ENCODE data around the gene PPA1.
A peak's percentile ranks its signal among the peaks of the same experiment; 100 is the strongest.

PPA1 gene

GRCh38 chr10:70233109-70233938, at the start of gene PPA1:
TSS of gene PPA1 (minus strand) at chr10:70233429. CDS start at chr10:70233327, 102 bp downstream.
- H3K27ac ChIP-seq (ENCODE audit: low read length) = no peak within 1 kb of the TSS
- no peaks in the 10 kb centered on the region for H3K4me1 ChIP-seq (ENCODE audit: control insufficient read depth, insufficient read depth, low read length)

GRCh38 chr10:70281609-70282008, 48.4 kb upstream of the PPA1 start:
- Histone ChIP-seq H3K4me3 (ENCODE audit: low read length) (no peak overlapping the region), H3K36me3 (ENCODE audit: control insufficient read depth, insufficient read depth, low read length) (no peaks in the 10 kb centered on the region), H3K4me1 (ENCODE audit: control insufficient read depth, insufficient read depth, low read length) (no peaks in the 10 kb centered on the region), H3K9me3 (ENCODE audit: control insufficient read depth, insufficient read depth, low read length) (no peaks in the 10 kb centered on the region), H3K27me3 (ENCODE audit: control insufficient read depth, insufficient read depth, low read length) (peaks cover 18% of the 10 kb centered on the region), H3K27ac (ENCODE audit: low read length) (no peak overlapping the region)
- DNase-seq (ENCODE audit: low read depth, low spot score) = no peak
- no CpG with 5 or more reads among the region's 1 CpG for WGBS (ENCODE audit: insufficient coverage, insufficient read length)

More at GRCh38 chr10:70233109-70233938, at the start of gene PPA1:
- Histone ChIP-seq H3K4me3 (ENCODE audit: low read length) (peak within 1 kb of the TSS; percentile 83), H3K36me3 (ENCODE audit: control insufficient read depth, insufficient read depth, low read length) (no peaks in the 10 kb centered on the region; the same call in 1 of the 2 replicates), H3K9me3 (ENCODE audit: control insufficient read depth, insufficient read depth, low read length) (no peaks in the 10 kb centered on the region), H3K27me3 (ENCODE audit: control insufficient read depth, insufficient read depth, low read length) (no peaks in the 10 kb centered on the region)
- peak; percentile 90 for DNase-seq (ENCODE audit: low read depth, low spot score)
- no CpG with 5 or more reads among the region's 74 CpGs for WGBS (ENCODE audit: insufficient coverage, insufficient read length)

- no peaks in the 10 kb centered on the region for H3K36me3 ChIP-seq (ENCODE audit: control insufficient read depth, insufficient read depth, low read length)
- no peak overlapping the region for H3K4me3 ChIP-seq (ENCODE audit: low read length)
- H3K27me3 ChIP-seq (ENCODE audit: control insufficient read depth, insufficient read depth, low read length) = peaks cover 18% of the 10 kb centered on the region
- H3K9me3 ChIP-seq (ENCODE audit: control insufficient read depth, insufficient read depth, low read length) = no peaks in the 10 kb centered on the region
- no peak overlapping the region for H3K27ac ChIP-seq (ENCODE audit: low read length)
- no peaks in the 10 kb centered on the region for H3K4me1 ChIP-seq (ENCODE audit: control insufficient read depth, insufficient read depth, low read length)
- DNase-seq (ENCODE audit: low read depth, low spot score) = no peak
- WGBS (ENCODE audit: insufficient coverage, insufficient read length) = 100% methylated on average over 1 of the region's 6 CpGs
Measured at GRCh38 chr10:70280099-70280498, 46.9 kb upstream of the PPA1 start.

- no CpG with 5 or more reads among the region's 3 CpGs for WGBS (ENCODE audit: insufficient coverage, insufficient read length)
- H3K9me3 ChIP-seq (ENCODE audit: control insufficient read depth, insufficient read depth, low read length) = no peaks in the 10 kb centered on the region
- H3K27ac ChIP-seq (ENCODE audit: low read length) = no peak overlapping the region
- H3K4me1 ChIP-seq (ENCODE audit: control insufficient read depth, insufficient read depth, low read length) = 0 out of 2 replicates have a peak, but pooled peaks cover 2% of the 10 kb centered on the region
- H3K27me3 ChIP-seq (ENCODE audit: control insufficient read depth, insufficient read depth, low read length) = peaks cover 5% of the 10 kb centered on the region; the same call in 1 of the 2 replicates
- H3K36me3 ChIP-seq (ENCODE audit: control insufficient read depth, insufficient read depth, low read length) = no peaks in the 10 kb centered on the region
- DNase-seq (ENCODE audit: low read depth, low spot score) = no peak
- H3K4me3 ChIP-seq (ENCODE audit: low read length) = no peak overlapping the region
Measured at GRCh38 chr10:70277396-70278030, 44.3 kb upstream of the PPA1 start.

GRCh38 chr10:70274643-70275042, 41.4 kb upstream of the PPA1 start:
- H3K27me3 ChIP-seq (ENCODE audit: control insufficient read depth, insufficient read depth, low read length) = no peaks in the 10 kb centered on the region
- H3K27ac ChIP-seq (ENCODE audit: low read length) = no peak overlapping the region
- H3K4me1 ChIP-seq (ENCODE audit: control insufficient read depth, insufficient read depth, low read length) = 0 out of 2 replicates have a peak, but pooled peaks cover 2% of the 10 kb centered on the region
- H3K9me3 ChIP-seq (ENCODE audit: control insufficient read depth, insufficient read depth, low read length) = no peaks in the 10 kb centered on the region
- no peak overlapping the region for H3K4me3 ChIP-seq (ENCODE audit: low read length)
- WGBS (ENCODE audit: insufficient coverage, insufficient read length) = no CpG with 5 or more reads among the region's 2 CpGs
- DNase-seq (ENCODE audit: low read depth, low spot score) = no peak
- no peaks in the 10 kb centered on the region for H3K36me3 ChIP-seq (ENCODE audit: control insufficient read depth, insufficient read depth, low read length)

GRCh38 chr10:70272925-70273316, 39.7 kb upstream of the PPA1 start:
- Histone ChIP-seq H3K36me3 (ENCODE audit: control insufficient read depth, insufficient read depth, low read length) (no peaks in the 10 kb centered on the region), H3K4me1 (ENCODE audit: control insufficient read depth, insufficient read depth, low read length) (0 out of 2 replicates have a peak, but pooled peaks cover 2% of the 10 kb centered on the region), H3K27ac (ENCODE audit: low read length) (no peak overlapping the region), H3K27me3 (ENCODE audit: control insufficient read depth, insufficient read depth, low read length) (no peaks in the 10 kb centered on the region), H3K4me3 (ENCODE audit: low read length) (no peak overlapping the region), H3K9me3 (ENCODE audit: control insufficient read depth, insufficient read depth, low read length) (no peaks in the 10 kb centered on the region)
- whole genome bisulfite sequencing (ENCODE audit: insufficient coverage, insufficient read length) = no CpG with 5 or more reads among the region's 4 CpGs
- no peak for DNase-seq (ENCODE audit: low read depth, low spot score)

GRCh38 chr10:70271996-70272924, 39.0 kb upstream of the PPA1 start:
- H3K4me3 ChIP-seq (ENCODE audit: low read length) = no peak overlapping the region
- H3K4me1 ChIP-seq (ENCODE audit: control insufficient read depth, insufficient read depth, low read length) = 0 out of 2 replicates have a peak, but pooled peaks cover 2% of the 10 kb centered on the region
- no peak for DNase-seq (ENCODE audit: low read depth, low spot score)
- no peaks in the 10 kb centered on the region for H3K36me3 ChIP-seq (ENCODE audit: control insufficient read depth, insufficient read depth, low read length)
- H3K27ac ChIP-seq (ENCODE audit: low read length) = no peak overlapping the region
- WGBS (ENCODE audit: insufficient coverage, insufficient read length) = no CpG with 5 or more reads among the region's 17 CpGs
- no peaks in the 10 kb centered on the region for H3K9me3 ChIP-seq (ENCODE audit: control insufficient read depth, insufficient read depth, low read length)
- H3K27me3 ChIP-seq (ENCODE audit: control insufficient read depth, insufficient read depth, low read length) = no peaks in the 10 kb centered on the region

GRCh38 chr10:70270952-70271351, 37.7 kb upstream of the PPA1 start:
- Histone ChIP-seq H3K4me3 (ENCODE audit: low read length) (no peak overlapping the region), H3K36me3 (ENCODE audit: control insufficient read depth, insufficient read depth, low read length) (no peaks in the 10 kb centered on the region), H3K9me3 (ENCODE audit: control insufficient read depth, insufficient read depth, low read length) (no peaks in the 10 kb centered on the region), H3K27ac (ENCODE audit: low read length) (no peak overlapping the region), H3K27me3 (ENCODE audit: control insufficient read depth, insufficient read depth, low read length) (no peaks in the 10 kb centered on the region), H3K4me1 (ENCODE audit: control insufficient read depth, insufficient read depth, low read length) (0 out of 2 replicates have a peak, but pooled peaks cover 2% of the 10 kb centered on the region)
- no peak for DNase-seq (ENCODE audit: low read depth, low spot score)
- WGBS (ENCODE audit: insufficient coverage, insufficient read length) = no CpG with 5 or more reads among the region's 2 CpGs

GRCh38 chr10:70269741-70270140, 36.5 kb upstream of the PPA1 start:
- Histone ChIP-seq H3K27ac (ENCODE audit: low read length) (no peak overlapping the region), H3K4me1 (ENCODE audit: control insufficient read depth, insufficient read depth, low read length) (0 out of 2 replicates have a peak, but pooled peaks cover 2% of the 10 kb centered on the region), H3K36me3 (ENCODE audit: control insufficient read depth, insufficient read depth, low read length) (no peaks in the 10 kb centered on the region), H3K9me3 (ENCODE audit: control insufficient read depth, insufficient read depth, low read length) (no peaks in the 10 kb centered on the region), H3K27me3 (ENCODE audit: control insufficient read depth, insufficient read depth, low read length) (no peaks in the 10 kb centered on the region), H3K4me3 (ENCODE audit: low read length) (no peak overlapping the region)
- no CpG with 5 or more reads among the region's 3 CpGs for WGBS (ENCODE audit: insufficient coverage, insufficient read length)
- no peak for DNase-seq (ENCODE audit: low read depth, low spot score)

- Histone ChIP-seq H3K36me3 (ENCODE audit: control insufficient read depth, insufficient read depth, low read length) (no peaks in the 10 kb centered on the region), H3K27ac (ENCODE audit: low read length) (no peak overlapping the region), H3K4me1 (ENCODE audit: control insufficient read depth, insufficient read depth, low read length) (0 out of 2 replicates have a peak, but pooled peaks cover under 1% of the 10 kb centered on the region), H3K9me3 (ENCODE audit: control insufficient read depth, insufficient read depth, low read length) (no peaks in the 10 kb centered on the region), H3K27me3 (ENCODE audit: control insufficient read depth, insufficient read depth, low read length) (no peaks in the 10 kb centered on the region), H3K4me3 (ENCODE audit: low read length) (no peak overlapping the region)
- WGBS (ENCODE audit: insufficient coverage, insufficient read length) = no CpG with 5 or more reads among the region's 4 CpGs
- no peak for DNase-seq (ENCODE audit: low read depth, low spot score)
Measured at GRCh38 chr10:70268376-70268775, 35.1 kb upstream of the PPA1 start.
